Measurements from ENCODE around the gene COMT.

GRCh38 chr22:19970031-19970478 lies 28.5 kb downstream of the COMT start:
- TF ChIP-seq SMC3 (IDR thresholded peaks at IDR 0.05; ENCODE audit: low read depth, low read length), result no peak
- TF ChIP-seq POLR2A (IDR thresholded peaks at IDR 0.05; ENCODE audit: low read depth, low read length), result no peak
- TF ChIP-seq, protein P1, sequence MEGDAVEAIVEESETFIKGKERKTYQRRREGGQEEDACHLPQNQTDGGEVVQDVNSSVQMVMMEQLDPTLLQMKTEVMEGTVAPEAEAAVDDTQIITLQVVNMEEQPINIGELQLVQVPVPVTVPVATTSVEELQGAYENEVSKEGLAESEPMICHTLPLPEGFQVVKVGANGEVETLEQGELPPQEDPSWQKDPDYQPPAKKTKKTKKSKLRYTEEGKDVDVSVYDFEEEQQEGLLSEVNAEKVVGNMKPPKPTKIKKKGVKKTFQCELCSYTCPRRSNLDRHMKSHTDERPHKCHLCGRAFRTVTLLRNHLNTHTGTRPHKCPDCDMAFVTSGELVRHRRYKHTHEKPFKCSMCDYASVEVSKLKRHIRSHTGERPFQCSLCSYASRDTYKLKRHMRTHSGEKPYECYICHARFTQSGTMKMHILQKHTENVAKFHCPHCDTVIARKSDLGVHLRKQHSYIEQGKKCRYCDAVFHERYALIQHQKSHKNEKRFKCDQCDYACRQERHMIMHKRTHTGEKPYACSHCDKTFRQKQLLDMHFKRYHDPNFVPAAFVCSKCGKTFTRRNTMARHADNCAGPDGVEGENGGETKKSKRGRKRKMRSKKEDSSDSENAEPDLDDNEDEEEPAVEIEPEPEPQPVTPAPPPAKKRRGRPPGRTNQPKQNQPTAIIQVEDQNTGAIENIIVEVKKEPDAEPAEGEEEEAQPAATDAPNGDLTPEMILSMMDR (conservative IDR thresholded peaks at IDR 0.05; ENCODE audit: low read depth, low read length), result no peak
- no peak for TF ChIP-seq RCOR1 (IDR thresholded peaks at IDR 0.05; ENCODE audit: insufficient replicate concordance, low read length)
- TF ChIP-seq MAZ (IDR thresholded peaks at IDR 0.05; ENCODE audit: borderline replicate concordance, low read depth, low read length), result no peak
- TF ChIP-seq RFX5 (IDR thresholded peaks at IDR 0.05; ENCODE audit: low read depth, low read length), result no peak
- TF ChIP-seq, protein P2, sequence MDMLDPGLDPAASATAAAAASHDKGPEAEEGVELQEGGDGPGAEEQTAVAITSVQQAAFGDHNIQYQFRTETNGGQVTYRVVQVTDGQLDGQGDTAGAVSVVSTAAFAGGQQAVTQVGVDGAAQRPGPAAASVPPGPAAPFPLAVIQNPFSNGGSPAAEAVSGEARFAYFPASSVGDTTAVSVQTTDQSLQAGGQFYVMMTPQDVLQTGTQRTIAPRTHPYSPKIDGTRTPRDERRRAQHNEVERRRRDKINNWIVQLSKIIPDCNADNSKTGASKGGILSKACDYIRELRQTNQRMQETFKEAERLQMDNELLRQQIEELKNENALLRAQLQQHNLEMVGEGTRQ (IDR thresholded peaks at IDR 0.05; ENCODE audit: low read depth, low read length), result no peak
- TF ChIP-seq MXI1 (IDR thresholded peaks at IDR 0.05; ENCODE audit: borderline replicate concordance, low read depth, low read length), result no peak
- no peak for TF ChIP-seq BHLHE40 (IDR thresholded peaks at IDR 0.05; ENCODE audit: low read depth, low read length)
- TF ChIP-seq CEBPB (IDR thresholded peaks at IDR 0.05; ENCODE audit: low read depth, low read length), result no peak
- TF ChIP-seq RAD21 (IDR thresholded peaks at IDR 0.05; ENCODE audit: low read length), result no peak
- no peak for TF ChIP-seq FOS (IDR thresholded peaks at IDR 0.05; ENCODE audit: low read depth, low read length)
- TF ChIP-seq, protein P3, sequence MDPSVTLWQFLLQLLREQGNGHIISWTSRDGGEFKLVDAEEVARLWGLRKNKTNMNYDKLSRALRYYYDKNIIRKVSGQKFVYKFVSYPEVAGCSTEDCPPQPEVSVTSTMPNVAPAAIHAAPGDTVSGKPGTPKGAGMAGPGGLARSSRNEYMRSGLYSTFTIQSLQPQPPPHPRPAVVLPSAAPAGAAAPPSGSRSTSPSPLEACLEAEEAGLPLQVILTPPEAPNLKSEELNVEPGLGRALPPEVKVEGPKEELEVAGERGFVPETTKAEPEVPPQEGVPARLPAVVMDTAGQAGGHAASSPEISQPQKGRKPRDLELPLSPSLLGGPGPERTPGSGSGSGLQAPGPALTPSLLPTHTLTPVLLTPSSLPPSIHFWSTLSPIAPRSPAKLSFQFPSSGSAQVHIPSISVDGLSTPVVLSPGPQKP (IDR thresholded peaks at IDR 0.05; ENCODE audit: borderline replicate concordance, low read depth, low read length), result no peak
- no peak for TF ChIP-seq MAFK (IDR thresholded peaks at IDR 0.05; ENCODE audit: low read depth, low read length)
